ENCODE results near the gene INHA.

The INHA gene

DNA sequence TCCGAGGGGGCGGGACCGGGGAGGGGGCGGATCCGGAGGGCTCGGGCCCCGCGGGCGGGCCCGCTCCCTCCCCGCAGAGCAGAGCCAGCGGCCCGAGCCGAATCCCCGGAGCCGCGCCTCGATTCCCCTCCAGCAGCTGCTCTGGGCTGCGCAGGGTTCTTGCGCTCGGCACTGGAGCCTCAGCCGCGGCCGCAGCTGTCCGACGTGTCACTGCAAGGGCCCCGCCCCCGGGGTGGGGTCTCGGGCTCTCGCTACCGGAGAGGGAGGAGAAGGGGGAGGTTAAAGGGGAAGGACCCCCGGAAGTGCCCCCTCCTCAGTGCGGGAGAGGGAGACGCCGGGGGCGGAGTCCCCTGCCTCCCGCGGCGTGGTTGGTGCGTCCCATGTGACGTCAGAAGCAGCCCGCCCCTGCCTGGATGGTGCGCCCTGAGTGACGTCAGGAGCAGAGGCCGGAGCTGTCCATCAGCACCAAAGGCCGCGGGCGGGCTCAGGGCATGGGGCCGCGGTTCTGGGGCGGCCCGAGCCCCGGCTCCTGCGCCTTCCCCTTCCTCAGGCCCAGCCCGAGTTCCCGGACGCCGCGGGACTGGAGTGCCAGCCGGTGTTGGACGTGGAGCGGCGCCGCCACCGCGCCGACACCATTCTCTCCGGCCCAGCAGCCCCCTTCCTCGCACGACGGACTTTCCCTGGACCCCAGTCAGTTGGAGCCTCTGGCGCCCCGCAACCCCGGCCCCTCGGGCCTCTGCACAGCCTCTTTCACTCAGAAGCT lies 28.3 kb upstream of the INHA start, which contains the start of the genes CHPF and TMEM198:
CHPF (minus strand) TSS at position 214 of the 763 bp plus-strand sequence. CDS start 271 bp downstream, outside the sequence.
TMEM198 (plus strand) TSS at position 433 of the 763 bp plus-strand sequence. CDS start 700 bp downstream, outside the sequence.
- Histone ChIP-seq H3K27ac (peak within 1 kb of the TSS; percentile 61), H3K4me3 (ENCODE audit: low read depth, low read length) (peak within 1 kb of the TSS; percentile 70), H3K36me3 (replicated peaks) (peaks cover 26% of the 10 kb centered on the region), H3K27me3 (replicated peaks) (no peaks in the 10 kb centered on the region)
- no peak for TF ChIP-seq CTCF (IDR thresholded peaks at IDR 0.05; ENCODE audit: low read depth, low read length, missing control alignments)
- in situ Hi-C loops (cut with HindIII; ENCODE audit: low pct_ligation_motif_present, low sequenced_read_pairs): no loop called here
- peak; percentile 96 for DNase-seq

GRCh38 chr2:219544567-219544966 lies 27.5 kb upstream of the INHA start:
- H3K36me3 ChIP-seq (replicated peaks): peaks cover 19% of the 10 kb centered on the region
- no peak overlapping the region for H3K4me3 ChIP-seq (ENCODE audit: low read depth, low read length)
- TF ChIP-seq CTCF (IDR thresholded peaks at IDR 0.05; ENCODE audit: low read depth, low read length, missing control alignments): no peak
- in situ Hi-C loops (cut with HindIII; ENCODE audit: low pct_ligation_motif_present, low sequenced_read_pairs): no loop called here
- no peak overlapping the region for H3K27ac ChIP-seq
- DNase-seq: no peak
- no peaks in the 10 kb centered on the region for H3K27me3 ChIP-seq (replicated peaks)

GRCh38 chr2:219545295-219545942 lies 26.7 kb upstream of the INHA start:
- Histone ChIP-seq H3K27me3 (replicated peaks) (no peaks in the 10 kb centered on the region), H3K36me3 (replicated peaks) (peaks cover 10% of the 10 kb centered on the region), H3K27ac (no peak overlapping the region), H3K4me3 (ENCODE audit: low read depth, low read length) (no peak overlapping the region)
- DNase-seq: no peak
- in situ Hi-C loops (cut with HindIII; ENCODE audit: low pct_ligation_motif_present, low sequenced_read_pairs): no loop called here
- TF ChIP-seq CTCF (IDR thresholded peaks at IDR 0.05; ENCODE audit: low read depth, low read length, missing control alignments): no peak

- H3K4me3 ChIP-seq (ENCODE audit: low read depth, low read length): no peak overlapping the region
- TF ChIP-seq CTCF (IDR thresholded peaks at IDR 0.05; ENCODE audit: low read depth, low read length, missing control alignments): no peak
- in situ Hi-C loops (cut with HindIII; ENCODE audit: low pct_ligation_motif_present, low sequenced_read_pairs): no loop called here
- H3K27ac ChIP-seq: no peak overlapping the region
- H3K36me3 ChIP-seq (replicated peaks): peaks cover 5% of the 10 kb centered on the region
- DNase-seq: no peak
- no peaks in the 10 kb centered on the region for H3K27me3 ChIP-seq (replicated peaks)
Measured at GRCh38 chr2:219545943-219546352, 26.2 kb upstream of the INHA start.

GRCh38 chr2:219547621-219548020 lies 24.5 kb upstream of the INHA start:
- no peak for DNase-seq
- H3K4me3 ChIP-seq (ENCODE audit: low read depth, low read length): no peak overlapping the region
- in situ Hi-C loops (cut with HindIII; ENCODE audit: low pct_ligation_motif_present, low sequenced_read_pairs): no loop called here
- no peaks in the 10 kb centered on the region for H3K36me3 ChIP-seq (replicated peaks)
- no peak for TF ChIP-seq CTCF (IDR thresholded peaks at IDR 0.05; ENCODE audit: low read depth, low read length, missing control alignments)
- H3K27ac ChIP-seq: no peak overlapping the region
- H3K27me3 ChIP-seq (replicated peaks): no peaks in the 10 kb centered on the region
